Peyer's patch (tissue), 4 donors: ENCODE results near the gene ZNF414. TPM values are rescaled to one million over a fixed set of nuclear protein-coding genes. Genes with fewer than 3 reads are reported as not detected.

ENCODE experiments used
- DNase-seq, 3 donors: peaks; one replicate each; pipeline ENCODE4 v3.0.0-alpha.2; 2017 to 2019
- H3K27ac ChIP-seq, 4 donors: fragments of 200-600 bp; sonication (generic); one replicate each; pipeline ENCODE4 v1.5.1; 2016 to 2019
- H3K27me3 ChIP-seq, 2 donors: fragments of 200-600 bp; sonication (generic); one replicate each; pipeline ENCODE4 v1.5.1; 2019
- H3K36me3 ChIP-seq, 3 donors: fragments of 200-600 bp; sonication (generic); one replicate each; pipeline ENCODE4 v1.5.1; 2016 to 2019
- H3K4me1 ChIP-seq, 4 donors: fragments of 200-600 bp; sonication (generic); one replicate each; pipeline ENCODE4 v1.5.1; 2016 to 2019
- H3K4me3 ChIP-seq, 4 donors: fragments of 200-600 bp; sonication (generic); 1 replicate in 3 of 4; 2 replicates in 1 of 4; pipeline ENCODE4 v1.5.1; 2016 to 2019; ENCODE audit warnings: mild to moderate bottlenecking in 1 of 4
- H3K9me3 ChIP-seq, 4 donors: fragments of 200-600 bp; sonication (generic); one replicate each; pipeline ENCODE4 v1.5.1; 2016 to 2019; ENCODE audit warnings: mild to moderate bottlenecking in 1 of 4
- CTCF ChIP-seq, 6 experiments: fragments of 450-650 bp in 4 of 6; fragments of 200-600 bp in 2 of 6; sonication (generic) in 1 of 6; IDR thresholded peaks; one replicate each; pipeline ENCODE4 v1.5.1; 2017 to 2019; ENCODE audit warnings: antibody characterized with exemption in 6 of 6, mild to moderate bottlenecking in 3 of 6, moderate library complexity in 1 of 6
- POLR2A ChIP-seq, 2 donors: fragments of 450-650 bp; IDR thresholded peaks; one replicate each; pipeline ENCODE4 v1.5.1; 2017; ENCODE audit warnings: antibody characterized with exemption in 2 of 2, mild to moderate bottlenecking in 2 of 2, moderate library complexity in 2 of 2
- total RNA-seq, 4 donors: library from RNA; depleted of rRNA; stranded (reverse); fragments of >200 nt; gene quantifications; one replicate each; pipeline ENCODE4 v1.1.0, GENCODE V29; 2016

The ZNF414 gene
- total RNA-seq, 4 donors from 2014 or later = 12.4 to 45.2 (median 24.1) TPM

- Histone ChIP-seq H3K4me1 (peaks cover 0 to 9% (median 4%) of the 10 kb centered on the region in 4 donors), H3K36me3 (peaks cover 0 to 91% (median 0%) of the 10 kb centered on the region in 3 donors), H3K27me3 (no peaks in the 10 kb centered on the region), H3K27ac (no peak overlapping the region), H3K4me3 (no peak overlapping the region), H3K9me3 (no peaks in the 10 kb centered on the region)
- peak in 1 of 3 donors; percentile 33 for DNase-seq
- TF ChIP-seq POLR2A (IDR thresholded peaks at IDR 0.05) (no peak), CTCF (IDR thresholded peaks at IDR 0.05) (no peak)
These were observed 31.3 kb downstream of the ZNF414 start for GRCh38 chr19:8482696-8483095.

- peaks cover 0 to 3% (median under 1%) of the 10 kb centered on the region in 4 donors for H3K4me1 ChIP-seq
- no peaks in the 10 kb centered on the region for H3K9me3 ChIP-seq
- no peak overlapping the region for H3K4me3 ChIP-seq
- H3K36me3 ChIP-seq = peaks cover 0 to 91% (median 0%) of the 10 kb centered on the region in 3 donors
- peak in 1 of 3 donors; percentile 26 for DNase-seq
- TF ChIP-seq POLR2A (IDR thresholded peaks at IDR 0.05) (no peak), CTCF (IDR thresholded peaks at IDR 0.05) (no peak)
- H3K27ac ChIP-seq = no peak overlapping the region
- H3K27me3 ChIP-seq = no peaks in the 10 kb centered on the region
These were observed 32.4 kb downstream of the ZNF414 start for GRCh38 chr19:8481616-8482015.

- H3K27ac ChIP-seq = no peak overlapping the region
- H3K4me3 ChIP-seq = no peak overlapping the region
- no peaks in the 10 kb centered on the region for H3K9me3 ChIP-seq
- H3K27me3 ChIP-seq = no peaks in the 10 kb centered on the region
- no peak for TF ChIP-seq POLR2A (IDR thresholded peaks at IDR 0.05)
- TF ChIP-seq CTCF (IDR thresholded peaks at IDR 0.05) = no peak
- no peaks in the 10 kb centered on the region for H3K4me1 ChIP-seq
- peak in 1 of 3 donors; percentile 38 for DNase-seq
- H3K36me3 ChIP-seq = peaks cover 0 to 91% (median 0%) of the 10 kb centered on the region in 3 donors
These were observed 32.8 kb downstream of the ZNF414 start for GRCh38 chr19:8481201-8481600.

- H3K27ac ChIP-seq = no peak overlapping the region
- no peak overlapping the region for H3K4me3 ChIP-seq
- no peaks in the 10 kb centered on the region for H3K27me3 ChIP-seq
- TF ChIP-seq POLR2A (IDR thresholded peaks at IDR 0.05) (no peak), CTCF (IDR thresholded peaks at IDR 0.05) (no peak)
- no peaks in the 10 kb centered on the region for H3K9me3 ChIP-seq
- peaks cover 0 to 4% (median 0%) of the 10 kb centered on the region in 4 donors for H3K4me1 ChIP-seq
- H3K36me3 ChIP-seq = peaks cover 0 to 91% (median 0%) of the 10 kb centered on the region in 3 donors
- peak in 1 of 3 donors; percentile 34 for DNase-seq
These were observed 35.4 kb downstream of the ZNF414 start for GRCh38 chr19:8478598-8478997.

GRCh38 chr19:8477889-8478288 lies 36.1 kb downstream of the ZNF414 start:
- no peak overlapping the region for H3K4me3 ChIP-seq
- DNase-seq = peak in 1 of 3 donors; percentile 11
- H3K27me3 ChIP-seq = no peaks in the 10 kb centered on the region
- no peak for TF ChIP-seq POLR2A (IDR thresholded peaks at IDR 0.05)
- peaks cover 0 to 88% (median 0%) of the 10 kb centered on the region in 3 donors for H3K36me3 ChIP-seq
- no peaks in the 10 kb centered on the region for H3K9me3 ChIP-seq
- no peak overlapping the region for H3K27ac ChIP-seq
- peaks cover 0 to 10% (median 0%) of the 10 kb centered on the region in 4 donors for H3K4me1 ChIP-seq

- TF ChIP-seq POLR2A (IDR thresholded peaks at IDR 0.05) (no peak), CTCF (IDR thresholded peaks at IDR 0.05) (no peak)
- Histone ChIP-seq H3K27ac (no peak overlapping the region), H3K27me3 (no peaks in the 10 kb centered on the region), H3K36me3 (peaks cover 0 to 89% (median 0%) of the 10 kb centered on the region in 3 donors), H3K4me3 (no peak overlapping the region), H3K9me3 (no peaks in the 10 kb centered on the region), H3K4me1 (peaks cover 0 to 10% (median 0%) of the 10 kb centered on the region in 4 donors)
- DNase-seq = peak in 2 of 3 donors; percentile 26 to 34
These were observed 37.4 kb downstream of the ZNF414 start for GRCh38 chr19:8476524-8476923.
